ENCODE data around the gene CHPF.

- TF ChIP-seq CTCF (IDR thresholded peaks at IDR 0.05) (peak; percentile 86), POLR2AphosphoS5 (IDR thresholded peaks at IDR 0.05; ENCODE audit: low read depth, low read length) (no peak), SIN3A (IDR thresholded peaks at IDR 0.05; ENCODE audit: borderline replicate concordance, insufficient read depth, low read depth, low read length) (no peak)
Measured at GRCh38 chr2:219495531-219496122, 48.0 kb downstream of the CHPF start.

All from Panc1 (cell line).